Hepatocyte (in vitro differentiated cells): ENCODE results near the gene SMIM5. TPM values are rescaled to one million over a fixed set of nuclear protein-coding genes. Genes with fewer than 3 reads are reported as not detected.

ENCODE experiments used
- DNase-seq: peaks from one replicate; pipeline ENCODE4 v3.0.0-alpha.2; 2016; ENCODE audit warnings: low spot score
- H2AFZ ChIP-seq: fragments of 200-600 bp; sonication (generic); 2 replicates; pipeline ENCODE4 v1.6.0; 2016; ENCODE audit warnings: antibody characterized with exemption, mild to moderate bottlenecking
- H3K27ac ChIP-seq: fragments of 200-600 bp; sonication (generic); 2 replicates; pipeline ENCODE4 v1.5.1; 2016; ENCODE audit warnings: mild to moderate bottlenecking
- H3K27me3 ChIP-seq: fragments of 200-600 bp; sonication (generic); 2 replicates; pipeline ENCODE4 v1.6.1; 2016
- H3K36me3 ChIP-seq: fragments of 200-600 bp; sonication (generic); replicated peaks from 2 replicates; pipeline ENCODE4 v1.5.1; 2016; ENCODE audit warnings: low read depth; ENCODE audit not compliant: insufficient read depth
- H3K4me1 ChIP-seq: fragments of 200-600 bp; sonication (generic); 2 replicates; pipeline ENCODE4 v1.5.1; 2016; ENCODE audit warnings: mild to moderate bottlenecking, moderate library complexity; ENCODE audit not compliant: insufficient read depth
- H3K4me2 ChIP-seq: fragments of 200-600 bp; sonication (generic); 2 replicates; pipeline ENCODE4 v1.6.0; 2016
- H3K4me3 ChIP-seq: fragments of 200-600 bp; sonication (generic); 2 replicates; pipeline ENCODE4 v1.5.1; 2016; ENCODE audit warnings: mild to moderate bottlenecking
- H3K79me2 ChIP-seq: fragments of 200-600 bp; sonication (generic); 2 replicates; pipeline ENCODE4 v1.6.0; 2017; ENCODE audit warnings: mild to moderate bottlenecking
- H3K9me2 ChIP-seq: fragments of 200-600 bp; sonication (generic); replicated peaks from 2 replicates; pipeline ENCODE4 v1.6.0; 2017; ENCODE audit warnings: mild to moderate bottlenecking; ENCODE audit not compliant: insufficient read depth
- H3K9me3 ChIP-seq: fragments of 200-600 bp; sonication (generic); 2 replicates; pipeline ENCODE4 v1.5.1; 2016; ENCODE audit warnings: low read depth, mild to moderate bottlenecking
- H4K20me1 ChIP-seq: fragments of 200-600 bp; sonication (generic); 2 replicates; pipeline ENCODE4 v1.6.0; 2016; ENCODE audit warnings: mild to moderate bottlenecking; ENCODE audit not compliant: insufficient read depth, poor library complexity, severe bottlenecking
- EZH2 ChIP-seq: fragments of 200-600 bp; sonication (generic); IDR thresholded peaks from 2 replicates; pipeline ENCODE4 v1.6.1; 2016; ENCODE audit warnings: antibody characterized with exemption, mild to moderate bottlenecking, borderline replicate concordance
- EZH2phosphoT487 ChIP-seq: fragments of 200-600 bp; sonication (generic); IDR thresholded peaks from one replicate; pipeline ENCODE4 v1.6.1; 2018; ENCODE audit warnings: antibody characterized with exemption, mild to moderate bottlenecking, low read depth, moderate library complexity; ENCODE audit not compliant: unreplicated experiment, severe bottlenecking
- WGBS: methylation state at CpG from one replicate; pipeline ENCODE4 v1.1.6; 2016; ENCODE audit warnings: low lambda C conversion rate; ENCODE audit errors: missing lambda C conversion rate; 5-methylcytosine and 5-hydroxymethylcytosine counted together
- polyA plus RNA-seq: library from polyadenylated mRNA; unstranded; fragments of >200 nt; fragmentation: Nextera tagmentation; extraction: Ambion mirVana; gene quantifications from 2 replicates; pipeline ENCODE4 v1.2.1, GENCODE V29; 2016
- total RNA-seq: library from RNA; depleted of rRNA; stranded (reverse); fragments of >200 nt; gene quantifications from 2 replicates; pipeline ENCODE4 v1.2.3, GENCODE V29; 2014
- TF ChIP-seq, protein P1 (sequence below): fragments of 200-600 bp; sonication (generic); IDR thresholded peaks from 2 replicates; pipeline ENCODE4 v1.5.1; 2016; ENCODE audit warnings: antibody characterized with exemption, mild to moderate bottlenecking; ENCODE audit not compliant: poor library complexity

SMIM5 gene, protein sequence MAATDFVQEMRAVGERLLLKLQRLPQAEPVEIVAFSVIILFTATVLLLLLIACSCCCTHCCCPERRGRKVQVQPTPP
- total RNA-seq (4.1 and 4.5 TPM in 2 replicates), polyA plus RNA-seq (6.8 and 7.7 TPM in 2 replicates)

- Histone ChIP-seq H2AFZ (no peak within 1 kb of the TSS), H3K36me3 (no peaks in the 10 kb centered on the region)
- peak; percentile 92 for DNase-seq
Observed at GRCh38 chr17:75632863-75633485, at the start of gene SMIM5. Gene SMIM5 (plus strand): TSS chr17:75633434. CDS start chr17:75640202, 6,768 bp downstream.

GRCh38 chr17:75584849-75585175 lies 48.4 kb upstream of the SMIM5 start:
- Histone ChIP-seq H3K27ac (no peak overlapping the region), H3K79me2 (no peaks in the 10 kb centered on the region), H2AFZ (no peak overlapping the region), H3K27me3 (no peaks in the 10 kb centered on the region), H3K4me1 (peaks cover 14% of the 10 kb centered on the region), H3K9me2 (no peaks in the 10 kb centered on the region), H3K4me2 (no peak overlapping the region), H3K9me3 (no peaks in the 10 kb centered on the region), H4K20me1 (no peaks in the 10 kb centered on the region), H3K36me3 (no peaks in the 10 kb centered on the region), H3K4me3 (no peak overlapping the region)
- TF ChIP-seq EZH2phosphoT487 (no peak), EZH2 (no peak)
- TF ChIP-seq, protein P1, sequence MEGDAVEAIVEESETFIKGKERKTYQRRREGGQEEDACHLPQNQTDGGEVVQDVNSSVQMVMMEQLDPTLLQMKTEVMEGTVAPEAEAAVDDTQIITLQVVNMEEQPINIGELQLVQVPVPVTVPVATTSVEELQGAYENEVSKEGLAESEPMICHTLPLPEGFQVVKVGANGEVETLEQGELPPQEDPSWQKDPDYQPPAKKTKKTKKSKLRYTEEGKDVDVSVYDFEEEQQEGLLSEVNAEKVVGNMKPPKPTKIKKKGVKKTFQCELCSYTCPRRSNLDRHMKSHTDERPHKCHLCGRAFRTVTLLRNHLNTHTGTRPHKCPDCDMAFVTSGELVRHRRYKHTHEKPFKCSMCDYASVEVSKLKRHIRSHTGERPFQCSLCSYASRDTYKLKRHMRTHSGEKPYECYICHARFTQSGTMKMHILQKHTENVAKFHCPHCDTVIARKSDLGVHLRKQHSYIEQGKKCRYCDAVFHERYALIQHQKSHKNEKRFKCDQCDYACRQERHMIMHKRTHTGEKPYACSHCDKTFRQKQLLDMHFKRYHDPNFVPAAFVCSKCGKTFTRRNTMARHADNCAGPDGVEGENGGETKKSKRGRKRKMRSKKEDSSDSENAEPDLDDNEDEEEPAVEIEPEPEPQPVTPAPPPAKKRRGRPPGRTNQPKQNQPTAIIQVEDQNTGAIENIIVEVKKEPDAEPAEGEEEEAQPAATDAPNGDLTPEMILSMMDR: no peak
- DNase-seq: no peak
- WGBS: 94% methylated on average over 7 of the region's 7 CpGs

More at GRCh38 chr17:75632863-75633485, at the start of gene SMIM5:
- no peaks in the 10 kb centered on the region for H3K79me2 ChIP-seq
- no peaks in the 10 kb centered on the region for H4K20me1 ChIP-seq
- no peak within 1 kb of the TSS for H3K4me3 ChIP-seq
- WGBS: 35% methylated on average over 15 of the region's 19 CpGs
- no peaks in the 10 kb centered on the region for H3K9me3 ChIP-seq
- peak within 1 kb of the TSS; percentile 65 for H3K4me2 ChIP-seq
- TF ChIP-seq, protein P1: peak; percentile 95
- TF ChIP-seq EZH2phosphoT487: no peak
- H3K9me2 ChIP-seq: no peaks in the 10 kb centered on the region
- peaks cover 21% of the 10 kb centered on the region for H3K4me1 ChIP-seq
- no peaks in the 10 kb centered on the region for H3K27me3 ChIP-seq
- peak within 1 kb of the TSS; percentile 91 for H3K27ac ChIP-seq

GRCh38 chr17:75587675-75588595 lies 45.3 kb upstream of the SMIM5 start, which contains the start of gene MYO15B:
Gene MYO15B (plus strand): TSS chr17:75587800. CDS start chr17:75588058, 258 bp downstream.
- H3K27me3 ChIP-seq: no peaks in the 10 kb centered on the region
- no peaks in the 10 kb centered on the region for H3K79me2 ChIP-seq
- peak; percentile 75 for DNase-seq
- no peaks in the 10 kb centered on the region for H3K36me3 ChIP-seq
- H3K4me2 ChIP-seq: peak within 1 kb of the TSS; percentile 93
- TF ChIP-seq, protein P1: peak; percentile 44
- TF ChIP-seq EZH2phosphoT487: no peak
- peak; percentile 53 for TF ChIP-seq EZH2
- H2AFZ ChIP-seq: peak within 1 kb of the TSS; percentile 77
- 10% methylated on average over 66 of the region's 82 CpGs for WGBS
- H3K4me3 ChIP-seq: peak within 1 kb of the TSS; percentile 55
- H3K4me1 ChIP-seq: peaks cover 15% of the 10 kb centered on the region
- H3K27ac ChIP-seq: peak within 1 kb of the TSS; percentile 83
- no peaks in the 10 kb centered on the region for H3K9me2 ChIP-seq
- H3K9me3 ChIP-seq: no peaks in the 10 kb centered on the region
- no peaks in the 10 kb centered on the region for H4K20me1 ChIP-seq
